Right atrium auricular region (tissue), 2 donors: Measurements from ENCODE around the gene ZBTB9. TPM values are rescaled to one million over a fixed set of nuclear protein-coding genes. Genes with fewer than 3 reads are reported as not detected.

Experiments
- DNase-seq: peaks from one replicate; pipeline ENCODE4 v3.0.0-alpha.2; 2019; ENCODE audit warnings: low spot score
- H3K27ac ChIP-seq, 2 donors: fragments of 200-600 bp; sonication (generic); 1 replicate in 1 of 2; 2 replicates in 1 of 2; pipeline ENCODE4 v1.5.1; 2016 to 2019
- H3K27me3 ChIP-seq, 2 donors: fragments of 200-600 bp; sonication (generic); one replicate each; pipeline versions ENCODE4 v1.5.1 to v1.6.0; 2017 to 2019
- H3K36me3 ChIP-seq: fragments of 200-600 bp; sonication (generic); one replicate; pipeline ENCODE4 v1.5.1; 2016
- H3K4me1 ChIP-seq, 2 donors: fragments of 200-600 bp; sonication (generic); one replicate each; pipeline versions ENCODE4 v1.5.1 to v1.6.0; 2017 to 2019
- H3K4me3 ChIP-seq, 2 donors: fragments of 200-600 bp; sonication (generic); 1 replicate in 1 of 2; 2 replicates in 1 of 2; pipeline ENCODE4 v1.5.1; 2017 to 2019; ENCODE audit warnings: mild to moderate bottlenecking in 1 of 2, moderate library complexity in 1 of 2
- H3K9me3 ChIP-seq, 2 donors: fragments of 200-600 bp; sonication (generic); one replicate each; pipeline ENCODE4 v1.5.1; 2019
- total RNA-seq, 2 donors: library from RNA; depleted of rRNA; stranded (reverse); fragments of >200 nt; gene quantifications; one replicate each; pipeline ENCODE4 v1.1.0, GENCODE V29; 2016
- TF ChIP-seq, protein P1 (sequence below), 2 donors: fragments of 200-600 bp; sonication (generic); IDR thresholded peaks; one replicate each; pipeline ENCODE4 v1.5.1; 2019; ENCODE audit warnings: antibody characterized with exemption in 2 of 2

ZBTB9 gene
- total RNA-seq, 2 donors from 2014 or later: 1.3 to 4.1 TPM

DNA sequence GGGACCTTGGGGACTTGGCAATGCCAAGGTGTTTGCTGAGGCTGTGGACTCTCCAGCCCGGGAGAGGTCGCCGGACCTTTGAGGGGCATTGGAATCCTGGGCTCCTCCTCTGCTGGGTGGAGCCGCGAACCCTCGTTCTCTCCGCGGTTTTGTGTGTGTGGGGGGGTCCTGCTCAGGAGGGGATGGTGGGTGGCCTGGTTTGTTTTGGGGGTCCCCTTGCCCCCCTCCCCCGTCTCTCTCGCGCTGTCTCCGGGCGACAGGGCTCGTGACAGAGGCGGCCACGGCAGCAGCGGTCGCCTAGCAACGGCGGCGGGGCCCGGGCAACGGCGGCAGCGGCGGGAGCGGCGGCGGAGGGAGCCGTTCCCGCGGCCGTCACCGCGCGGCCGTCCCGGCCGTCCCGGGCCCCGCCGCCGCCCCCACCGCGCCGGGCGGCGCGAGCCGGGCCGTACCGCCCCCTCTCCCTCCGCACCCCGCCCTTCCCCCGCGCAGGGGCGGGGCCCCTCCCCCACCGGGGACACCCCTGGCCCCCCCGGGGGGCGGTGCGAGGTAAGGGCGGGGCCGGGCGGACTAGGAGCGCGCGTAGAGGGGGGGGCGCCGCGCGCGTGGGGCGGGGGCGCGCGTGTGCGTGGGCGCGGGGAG is 26.7 kb upstream of the ZBTB9 start:
- Histone ChIP-seq H3K36me3 (no peaks in the 10 kb centered on the region), H3K4me3 (peak overlapping the region; percentile 60 to 66), H3K27ac (peak overlapping the region; percentile 91 to 95), H3K4me1 (peaks cover 0 to 72% of the 10 kb centered on the region in 2 donors), H3K27me3 (no peaks in the 10 kb centered on the region), H3K9me3 (no peaks in the 10 kb centered on the region)
- no peak for DNase-seq
- TF ChIP-seq, protein P1, sequence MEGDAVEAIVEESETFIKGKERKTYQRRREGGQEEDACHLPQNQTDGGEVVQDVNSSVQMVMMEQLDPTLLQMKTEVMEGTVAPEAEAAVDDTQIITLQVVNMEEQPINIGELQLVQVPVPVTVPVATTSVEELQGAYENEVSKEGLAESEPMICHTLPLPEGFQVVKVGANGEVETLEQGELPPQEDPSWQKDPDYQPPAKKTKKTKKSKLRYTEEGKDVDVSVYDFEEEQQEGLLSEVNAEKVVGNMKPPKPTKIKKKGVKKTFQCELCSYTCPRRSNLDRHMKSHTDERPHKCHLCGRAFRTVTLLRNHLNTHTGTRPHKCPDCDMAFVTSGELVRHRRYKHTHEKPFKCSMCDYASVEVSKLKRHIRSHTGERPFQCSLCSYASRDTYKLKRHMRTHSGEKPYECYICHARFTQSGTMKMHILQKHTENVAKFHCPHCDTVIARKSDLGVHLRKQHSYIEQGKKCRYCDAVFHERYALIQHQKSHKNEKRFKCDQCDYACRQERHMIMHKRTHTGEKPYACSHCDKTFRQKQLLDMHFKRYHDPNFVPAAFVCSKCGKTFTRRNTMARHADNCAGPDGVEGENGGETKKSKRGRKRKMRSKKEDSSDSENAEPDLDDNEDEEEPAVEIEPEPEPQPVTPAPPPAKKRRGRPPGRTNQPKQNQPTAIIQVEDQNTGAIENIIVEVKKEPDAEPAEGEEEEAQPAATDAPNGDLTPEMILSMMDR (IDR thresholded peaks at IDR 0.05): no peak

DNA sequence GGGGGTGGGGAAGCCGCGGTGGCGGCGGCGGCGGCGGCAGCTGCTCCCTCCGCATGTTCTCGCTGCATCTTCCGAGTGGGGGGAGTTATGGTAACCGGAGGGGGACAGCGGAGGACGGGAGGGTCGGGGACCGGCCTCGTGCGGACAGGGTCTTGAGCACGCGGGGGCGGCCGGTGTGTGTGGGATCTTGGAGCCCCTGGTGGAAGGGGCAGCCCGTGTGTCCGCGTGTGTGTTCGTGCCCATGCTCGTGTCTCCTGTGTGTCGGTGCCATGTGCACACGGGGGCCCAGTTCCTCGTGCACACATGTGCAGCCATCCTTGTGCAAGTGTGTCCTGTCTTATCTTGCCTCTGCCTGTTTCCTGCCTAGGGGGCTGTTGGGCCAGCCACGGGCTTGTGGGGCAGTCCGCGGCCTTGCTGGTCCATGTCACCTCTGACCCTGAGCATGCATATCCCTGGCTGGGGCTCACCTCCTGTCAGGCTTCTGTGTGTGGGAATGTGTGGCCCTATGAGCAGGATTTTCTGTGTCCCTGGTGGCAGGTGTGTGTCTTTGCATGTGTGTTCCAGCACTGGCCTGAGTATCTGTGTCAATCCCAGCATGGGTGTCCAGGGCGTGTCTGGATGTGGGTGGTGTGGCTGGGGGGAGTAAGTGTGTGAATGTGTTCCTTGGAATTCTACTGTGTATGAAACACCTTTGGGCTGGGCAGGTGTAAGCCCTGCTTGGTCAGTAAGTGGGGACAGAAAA is 26.0 kb upstream of the ZBTB9 start:
- TF ChIP-seq, protein P1 (IDR thresholded peaks at IDR 0.05): peak in 1 of 2 donors; percentile 29
- H3K4me3 ChIP-seq: peak overlapping the region; percentile 60 to 66
- no peaks in the 10 kb centered on the region for H3K36me3 ChIP-seq
- H3K9me3 ChIP-seq: no peaks in the 10 kb centered on the region
- DNase-seq: no peak
- peak overlapping the region; percentile 62 to 67 for H3K27ac ChIP-seq
- H3K4me1 ChIP-seq: peaks cover 0 to 76% of the 10 kb centered on the region in 2 donors
- H3K27me3 ChIP-seq: no peaks in the 10 kb centered on the region

DNA sequence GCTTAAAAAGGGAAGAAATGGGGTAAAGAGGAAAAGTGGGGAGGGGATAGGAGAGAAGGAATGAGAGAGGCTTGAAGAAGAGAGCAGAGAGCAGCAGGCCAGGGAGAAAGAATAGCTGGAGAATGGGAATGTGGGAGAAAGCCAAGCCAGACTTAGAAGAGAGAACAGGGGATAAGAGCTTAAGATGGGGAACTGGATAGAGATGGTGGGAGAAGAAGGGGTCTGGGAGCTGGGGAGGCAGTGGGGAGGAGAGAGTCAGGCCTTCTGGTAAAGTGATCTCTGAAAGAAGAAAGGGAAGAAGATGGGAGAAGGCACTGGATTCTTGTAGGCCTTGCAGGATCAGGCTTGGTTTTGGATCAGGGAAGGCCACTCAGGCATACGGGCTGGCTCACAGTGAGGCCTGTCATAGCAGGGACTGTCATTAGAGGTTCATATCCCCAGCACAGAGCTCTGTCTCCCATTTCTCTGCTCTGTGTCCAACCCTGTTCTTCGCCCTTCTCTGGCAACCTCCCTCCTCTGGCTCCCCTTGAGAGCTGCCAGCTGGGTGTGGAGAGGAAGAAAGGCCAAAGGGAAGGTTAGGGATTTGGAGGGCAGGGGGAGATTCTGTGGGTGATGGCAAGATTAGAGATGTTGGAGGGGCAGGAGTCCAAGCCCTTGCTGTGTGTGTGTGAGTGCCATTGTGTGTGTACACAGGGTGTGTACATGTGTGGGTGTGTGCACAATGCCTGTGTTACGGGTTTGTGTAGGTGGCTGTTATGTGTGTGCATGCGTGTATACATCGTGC is 25.2 kb upstream of the ZBTB9 start:
- H3K4me1 ChIP-seq: peaks cover 0 to 82% of the 10 kb centered on the region in 2 donors
- no peaks in the 10 kb centered on the region for H3K36me3 ChIP-seq
- no peak overlapping the region for H3K4me3 ChIP-seq
- H3K9me3 ChIP-seq: no peaks in the 10 kb centered on the region
- peak overlapping the region; percentile 62 to 67 for H3K27ac ChIP-seq
- DNase-seq: no peak
- H3K27me3 ChIP-seq: no peaks in the 10 kb centered on the region
- TF ChIP-seq, protein P1 (IDR thresholded peaks at IDR 0.05): no peak

DNA sequence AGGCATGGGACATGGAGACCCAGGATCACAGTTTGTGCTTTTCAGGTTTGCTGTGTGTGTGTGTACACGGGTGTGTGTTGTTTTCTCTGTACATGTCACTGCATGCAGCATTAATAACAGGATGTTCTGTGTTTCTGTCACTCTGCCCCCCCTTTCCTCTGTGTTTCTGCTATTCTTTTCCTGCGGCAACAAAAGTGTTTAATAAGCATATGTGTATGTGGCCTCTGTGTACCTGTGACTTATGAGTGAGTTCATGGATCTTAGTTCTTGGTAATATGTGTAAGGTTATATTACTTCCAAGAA is 24.7 kb upstream of the ZBTB9 start:
- Histone ChIP-seq H3K27ac (no peak overlapping the region), H3K36me3 (no peaks in the 10 kb centered on the region), H3K4me1 (peaks cover 0 to 76% of the 10 kb centered on the region in 2 donors), H3K27me3 (no peaks in the 10 kb centered on the region), H3K4me3 (no peak overlapping the region), H3K9me3 (no peaks in the 10 kb centered on the region)
- no peak for DNase-seq
- TF ChIP-seq, protein P1 (IDR thresholded peaks at IDR 0.05): no peak

DNA sequence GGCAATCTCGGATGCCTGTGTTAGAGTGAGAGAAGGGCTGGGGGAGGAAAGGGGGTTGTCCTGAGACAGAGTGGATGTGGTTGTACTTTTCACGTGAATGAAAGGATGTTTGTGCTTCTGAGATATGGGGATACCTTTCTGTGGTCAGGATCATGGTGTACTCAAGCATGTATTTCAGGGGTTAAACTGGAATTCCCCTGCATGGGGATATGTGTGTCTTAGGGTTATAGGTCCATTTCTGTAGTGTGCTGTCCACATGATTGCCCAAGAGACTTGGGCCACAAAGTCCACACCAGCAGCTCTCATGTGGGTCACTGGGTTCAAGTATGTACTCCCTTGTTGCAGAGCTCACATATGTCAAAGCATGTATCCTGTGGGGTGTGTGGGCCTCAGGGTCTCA is 24.0 kb upstream of the ZBTB9 start:
- Histone ChIP-seq H3K27ac (no peak overlapping the region), H3K27me3 (no peaks in the 10 kb centered on the region), H3K4me3 (no peak overlapping the region), H3K36me3 (peaks cover 4% of the 10 kb centered on the region), H3K4me1 (peaks cover 0 to 70% of the 10 kb centered on the region in 2 donors), H3K9me3 (no peaks in the 10 kb centered on the region)
- no peak for DNase-seq
- TF ChIP-seq, protein P1 (IDR thresholded peaks at IDR 0.05): no peak
